GM19035 (cell line): ENCODE measurements around the gene SAMD7.
A peak's percentile ranks its signal among the peaks of the same experiment; 100 is the strongest.

Source experiments
- ATAC-seq: cut with Tn5 transposase; IDR thresholded peaks from one replicate; pipeline ENCODE4 v1.9.1; 2021; ENCODE audit not compliant: unreplicated experiment

Gene SAMD7, protein sequence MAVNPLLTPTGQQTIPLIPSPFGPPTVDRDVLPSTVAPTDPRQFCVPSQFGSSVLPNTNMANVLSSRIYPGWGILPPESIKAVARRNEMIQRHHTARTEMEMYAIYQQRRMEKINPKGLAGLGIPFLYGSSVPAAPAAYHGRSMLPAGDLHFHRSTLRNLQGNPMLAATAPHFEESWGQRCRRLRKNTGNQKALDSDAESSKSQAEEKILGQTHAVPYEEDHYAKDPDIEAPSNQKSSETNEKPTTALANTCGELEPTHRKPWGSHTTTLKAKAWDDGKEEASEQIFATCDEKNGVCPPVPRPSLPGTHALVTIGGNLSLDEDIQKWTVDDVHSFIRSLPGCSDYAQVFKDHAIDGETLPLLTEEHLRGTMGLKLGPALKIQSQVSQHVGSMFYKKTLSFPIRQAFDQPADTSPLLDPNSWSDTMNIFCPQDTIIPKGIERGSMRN

DNA sequence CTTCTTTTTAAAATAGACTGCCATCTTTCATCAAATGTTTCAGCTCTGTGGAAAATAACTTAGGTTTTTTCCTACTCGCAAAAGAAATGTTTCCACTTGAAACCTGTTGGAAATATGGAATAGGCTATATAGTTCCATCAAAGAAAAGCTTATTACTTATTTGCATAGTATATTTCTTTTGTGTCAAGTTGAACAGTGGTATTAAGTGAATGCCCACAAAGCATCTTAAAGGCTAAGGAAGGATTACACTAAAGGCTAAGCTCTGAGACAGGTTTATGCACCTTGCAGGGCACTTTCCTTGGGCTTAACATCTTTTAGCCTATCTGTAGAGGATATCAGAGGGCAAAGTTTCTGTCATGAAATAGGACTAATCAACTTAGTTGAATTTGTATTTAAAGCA is at the start of gene SAMD7:
Gene SAMD7 (plus strand): TSS at position 301 of the 400 bp plus-strand sequence. CDS start 7,927 bp downstream, outside the sequence.
- no peak for ATAC-seq

DNA sequence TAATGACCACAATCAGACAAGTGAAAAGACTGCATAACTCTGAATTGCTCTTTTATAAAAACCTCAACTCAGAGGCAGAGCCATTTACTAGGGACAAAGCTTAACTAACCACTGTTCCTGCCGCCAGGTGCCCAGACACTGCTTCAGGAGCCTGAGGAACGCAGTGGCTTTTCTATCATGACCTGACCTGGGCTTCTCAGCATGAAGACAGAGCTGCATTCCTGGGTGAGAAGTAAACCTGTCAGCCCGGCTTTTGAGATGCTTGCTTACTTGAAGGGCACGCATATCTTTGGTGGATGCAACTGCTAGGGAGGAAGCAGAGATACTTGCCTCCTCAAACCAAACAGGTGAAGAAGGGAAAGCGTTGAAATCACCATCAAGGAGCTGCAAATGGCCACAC is 49.5 kb upstream of the SAMD7 start:
- ATAC-seq, result no peak

DNA sequence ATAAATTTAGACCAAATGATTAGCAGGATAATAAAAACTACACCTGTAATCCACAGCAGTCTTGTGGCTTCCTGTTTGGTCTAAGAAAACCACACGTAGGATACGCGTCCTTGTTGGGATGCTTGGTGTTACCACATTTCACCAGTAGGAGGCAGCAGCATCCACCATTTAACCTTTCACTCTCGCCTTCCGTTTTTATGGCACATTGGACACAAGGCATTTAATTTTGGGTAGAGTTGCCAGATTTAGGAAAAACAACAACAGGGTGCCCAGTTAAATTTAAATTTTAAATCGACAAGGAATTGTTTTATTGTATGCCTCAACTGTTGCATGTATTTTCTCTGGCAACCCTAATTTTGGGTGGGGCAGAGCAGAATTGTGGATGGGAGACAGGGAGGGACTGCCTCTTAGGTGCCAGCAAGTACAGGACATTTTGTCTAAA is 47.9 kb upstream of the SAMD7 start:
- peak; percentile 76 for ATAC-seq

DNA sequence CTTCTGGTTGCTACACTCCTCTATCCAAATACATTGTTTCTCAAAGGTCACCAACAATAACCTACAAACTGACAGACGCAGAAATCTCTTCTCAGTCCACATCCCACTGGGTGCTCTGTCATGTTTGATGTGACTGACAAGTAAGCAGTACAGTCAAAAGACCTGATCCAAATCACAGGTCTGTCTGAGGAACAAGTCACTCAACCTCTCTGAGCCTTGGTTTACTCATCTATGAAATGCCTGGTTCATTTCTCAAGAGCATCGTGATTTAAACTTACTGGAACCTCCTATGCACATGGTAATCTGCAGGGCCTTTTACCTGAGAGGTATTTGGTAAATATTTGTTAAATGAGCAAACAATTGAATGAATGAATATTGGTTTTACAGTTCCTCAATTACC is 47.1 kb upstream of the SAMD7 start:
- ATAC-seq, result no peak

DNA sequence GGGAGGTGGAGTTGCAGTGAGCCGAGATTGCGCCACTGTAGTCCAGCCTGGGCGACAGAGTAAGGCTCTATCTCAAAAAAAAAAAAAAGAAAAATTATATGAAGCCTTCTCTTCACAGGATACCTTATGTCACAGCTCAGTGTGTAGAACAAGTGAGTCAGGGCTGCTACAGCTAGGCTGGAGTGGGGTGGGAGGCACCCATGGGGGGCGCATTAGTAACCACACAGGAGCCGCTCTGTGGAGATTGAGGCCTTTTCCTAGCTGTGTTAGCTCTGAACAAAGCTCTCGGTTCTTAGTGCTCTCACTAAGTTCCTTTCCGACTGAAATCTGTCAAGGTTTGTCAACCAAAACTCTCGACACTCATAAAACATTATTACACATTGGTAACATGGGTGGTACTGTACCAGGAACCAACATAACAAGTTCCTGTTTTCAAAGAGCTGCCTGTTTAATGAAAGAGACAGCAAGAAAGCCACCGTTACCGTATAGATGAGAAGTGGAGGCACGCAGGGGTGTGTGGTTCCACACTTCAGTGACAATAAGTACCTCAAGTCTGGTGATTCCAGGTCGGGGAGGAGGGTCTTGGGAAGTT is 46.1 kb upstream of the SAMD7 start:
- no peak for ATAC-seq

DNA sequence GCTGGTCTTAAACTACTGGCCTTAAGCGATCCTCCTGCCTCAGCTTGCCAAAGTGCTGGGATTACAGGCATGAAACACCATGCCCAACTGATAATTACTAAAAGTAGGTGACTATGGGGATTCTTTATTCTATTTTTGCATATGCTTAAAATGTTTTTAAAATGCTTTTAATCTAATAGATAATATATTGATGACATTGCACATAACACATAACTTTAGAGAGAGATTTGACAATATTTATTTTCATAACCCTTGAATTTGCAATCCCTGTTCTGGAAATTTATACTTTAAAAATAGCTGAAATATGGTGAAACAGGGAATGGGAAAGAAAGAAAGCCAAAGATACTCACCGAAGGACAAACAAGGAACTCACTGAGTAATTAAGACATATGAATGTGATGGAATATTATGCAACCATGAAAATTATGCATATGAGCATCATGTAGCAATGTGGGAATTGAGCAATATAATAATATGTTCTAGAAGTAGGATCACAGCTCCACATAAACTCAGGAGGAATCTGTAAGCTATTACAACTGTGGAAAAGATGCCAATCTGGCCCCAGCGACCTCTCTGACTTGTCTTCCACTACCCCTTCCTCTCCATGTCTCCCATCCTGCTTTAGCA is 43.7 kb upstream of the SAMD7 start:
- ATAC-seq, result no peak

DNA sequence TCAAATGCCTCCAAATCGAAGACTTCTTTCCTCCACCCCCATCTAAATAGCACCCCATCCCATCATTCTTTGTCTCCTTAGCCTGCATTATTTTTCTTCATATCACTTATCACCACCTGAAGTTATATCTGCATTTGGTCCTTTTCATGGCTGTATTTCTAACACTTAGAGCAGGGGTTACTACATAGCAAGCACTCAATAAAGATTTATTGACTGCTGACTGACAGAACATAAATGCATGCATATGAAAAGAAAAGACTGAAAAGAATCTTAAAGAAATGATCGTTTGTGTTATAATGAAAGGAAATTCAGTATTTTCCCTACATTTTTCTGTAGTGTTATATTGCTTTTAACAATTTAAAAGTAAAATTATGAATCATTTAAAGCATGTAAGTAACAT is 43.0 kb upstream of the SAMD7 start:
- ATAC-seq, result no peak

DNA sequence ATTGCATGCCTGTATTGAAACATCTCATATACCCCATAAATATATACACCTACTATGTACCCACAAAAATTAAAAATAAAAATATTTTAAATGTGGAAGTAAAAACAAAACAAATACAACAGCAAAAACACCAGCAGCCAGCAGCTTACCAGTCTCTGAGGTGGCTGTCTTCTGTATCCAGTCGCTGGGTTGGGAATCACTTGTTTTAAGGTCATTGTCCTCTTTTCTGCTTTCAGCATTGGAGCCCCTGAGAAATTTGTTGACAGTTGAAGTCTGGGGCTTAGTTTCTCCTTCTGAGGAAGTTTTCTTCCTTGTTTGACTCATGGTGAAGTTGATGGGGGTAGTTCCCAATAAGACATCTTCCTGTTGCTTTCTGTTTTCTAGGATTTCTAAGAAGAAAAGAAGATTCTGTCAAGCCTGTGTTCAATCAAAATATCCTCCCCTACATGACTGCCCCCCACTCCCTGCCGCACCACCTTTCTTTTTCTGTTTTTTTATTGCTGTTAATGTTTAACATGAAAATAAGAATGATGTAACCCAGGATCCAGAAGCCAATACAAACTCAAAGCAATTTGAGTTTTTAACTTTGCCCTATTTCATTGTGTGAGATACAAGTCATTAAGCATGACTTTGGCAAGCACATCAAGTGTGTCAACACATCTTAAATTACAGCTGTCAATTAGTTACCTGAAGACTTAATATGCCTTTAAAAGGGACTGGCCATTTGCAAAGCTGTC is 41.7 kb upstream of the SAMD7 start, which contains the start of gene LRRC31:
Gene LRRC31 (minus strand): TSS at position 452 of the 737 bp plus-strand sequence. CDS start 128 bp downstream, at position 324.
- no peak for ATAC-seq

DNA sequence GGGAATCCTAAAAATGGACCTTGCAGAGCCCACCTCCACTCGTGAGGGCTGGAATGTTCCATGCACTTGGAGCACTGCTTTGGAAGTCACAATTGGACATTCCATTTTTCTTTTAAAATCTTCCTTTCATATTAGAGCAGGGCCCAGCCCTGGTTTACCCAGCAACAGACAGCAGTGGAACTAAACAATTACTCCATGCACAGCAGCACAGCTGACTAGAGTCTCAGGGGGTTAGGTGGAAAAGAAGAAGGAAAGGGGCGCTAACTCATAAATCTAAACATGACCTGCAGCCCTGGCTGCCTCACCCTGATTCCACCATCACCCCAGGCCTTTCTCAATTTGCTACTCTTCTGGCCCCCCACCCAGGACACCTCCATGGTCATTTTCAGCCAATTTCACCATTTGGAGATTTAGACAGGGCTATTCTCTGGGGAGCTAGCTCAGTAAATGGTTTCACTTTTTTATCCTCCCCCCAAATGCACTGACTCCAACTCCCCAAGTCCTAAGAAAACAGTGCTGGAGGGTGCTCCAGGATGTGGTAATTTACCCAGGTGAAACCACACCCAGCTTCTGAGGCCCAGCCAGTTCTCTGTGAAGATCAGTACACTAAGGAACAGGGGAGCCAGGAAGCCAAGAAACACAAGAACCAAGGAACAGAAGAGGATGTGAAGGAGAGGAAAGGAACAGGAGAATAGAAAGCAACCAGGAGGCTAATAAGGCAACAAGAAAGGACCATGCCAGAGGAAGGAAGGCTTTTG is 40.1 kb upstream of the SAMD7 start:
- no peak for ATAC-seq

DNA sequence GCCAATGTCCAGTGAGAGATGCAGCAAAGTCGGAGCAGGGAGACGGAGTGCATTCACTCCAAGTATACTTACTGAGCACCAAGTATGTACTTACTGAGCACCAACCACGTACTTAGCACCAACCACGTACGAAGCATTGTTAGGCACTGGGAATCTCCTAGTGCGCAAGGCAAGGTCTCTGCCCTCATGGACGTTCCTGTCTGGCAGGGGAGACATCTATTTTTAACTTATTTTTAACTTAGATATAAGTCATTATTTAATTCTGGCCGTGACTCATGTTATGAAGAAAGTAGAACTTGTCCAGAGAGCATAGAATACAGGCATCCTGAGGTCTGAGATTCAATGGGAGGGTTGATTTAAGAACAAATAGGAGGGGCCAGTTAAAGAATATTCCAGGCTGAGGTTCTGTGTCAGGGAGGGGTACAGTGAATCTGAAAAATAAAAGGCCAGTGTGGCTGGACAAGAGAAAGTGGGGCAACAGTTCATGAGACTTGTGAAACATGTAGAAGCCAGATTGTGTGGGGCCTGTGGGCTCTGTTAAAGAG is 32.3 kb upstream of the SAMD7 start:
- no peak for ATAC-seq

DNA sequence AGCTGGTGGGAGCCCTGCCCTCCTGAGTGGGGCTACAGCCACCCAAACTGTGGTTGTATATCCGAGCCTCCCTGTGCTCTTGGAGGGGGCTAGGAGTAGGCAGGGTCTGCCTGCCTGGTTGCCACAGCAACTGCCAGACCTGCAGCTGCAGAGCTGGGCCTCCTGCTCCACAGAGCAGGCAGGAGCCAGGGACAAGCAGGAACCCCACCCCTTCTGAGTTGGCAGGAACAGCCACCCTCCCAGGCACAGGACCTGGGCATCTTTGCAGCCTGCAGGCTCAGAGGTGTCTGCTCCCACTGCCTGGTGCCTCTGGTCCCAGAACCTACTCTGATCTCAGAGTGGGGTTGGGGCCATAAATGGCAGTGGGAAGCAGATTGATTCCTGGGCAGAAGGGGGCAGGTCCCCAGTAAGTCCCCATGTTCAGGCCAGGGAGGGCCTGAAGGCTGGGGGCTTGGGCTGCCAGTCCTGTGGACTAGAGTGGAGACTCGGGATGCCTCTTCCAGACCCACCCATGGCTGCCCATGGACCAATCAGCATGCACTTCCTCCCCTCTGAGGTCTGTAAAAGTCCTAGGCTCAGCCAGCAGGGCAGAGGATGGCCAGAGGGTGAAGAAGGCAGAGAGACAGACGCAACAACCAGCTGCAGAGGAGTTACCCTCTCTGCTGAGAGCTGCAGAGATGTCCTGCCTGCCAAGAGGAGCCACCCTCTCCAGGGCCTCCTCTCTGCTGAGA is 31.4 kb upstream of the SAMD7 start:
- no peak for ATAC-seq

DNA sequence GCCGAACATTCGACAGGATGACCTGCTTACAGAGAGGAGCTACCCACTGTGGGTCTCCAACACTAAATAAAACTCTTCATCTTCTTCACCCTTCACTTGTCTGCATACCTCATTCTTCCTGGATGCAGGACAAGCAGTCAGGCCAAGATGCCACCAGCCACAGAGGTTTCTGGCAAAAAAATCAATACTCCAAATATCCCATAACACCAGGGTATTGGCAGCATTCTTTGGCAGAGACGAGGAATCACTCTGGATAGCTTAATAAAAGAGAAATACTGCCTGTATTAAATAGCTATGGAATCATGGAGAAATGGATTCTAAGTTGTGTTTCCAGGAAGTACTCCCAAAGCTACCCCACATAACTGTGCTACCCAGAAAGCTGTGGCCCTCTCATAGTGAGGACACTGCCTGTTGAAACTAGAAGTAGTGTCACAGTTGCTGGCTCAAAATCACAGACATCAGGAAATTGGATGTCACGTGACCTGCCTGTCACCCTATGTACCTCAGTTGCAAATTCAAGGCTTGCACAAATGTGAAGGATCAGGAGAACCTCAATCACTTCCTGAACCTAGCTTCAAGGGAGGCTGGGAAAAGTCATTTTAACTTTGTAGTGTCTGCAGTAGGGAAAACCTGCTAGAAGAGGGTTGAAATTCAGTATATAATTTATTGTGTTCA is 30.7 kb upstream of the SAMD7 start:
- no peak for ATAC-seq

DNA sequence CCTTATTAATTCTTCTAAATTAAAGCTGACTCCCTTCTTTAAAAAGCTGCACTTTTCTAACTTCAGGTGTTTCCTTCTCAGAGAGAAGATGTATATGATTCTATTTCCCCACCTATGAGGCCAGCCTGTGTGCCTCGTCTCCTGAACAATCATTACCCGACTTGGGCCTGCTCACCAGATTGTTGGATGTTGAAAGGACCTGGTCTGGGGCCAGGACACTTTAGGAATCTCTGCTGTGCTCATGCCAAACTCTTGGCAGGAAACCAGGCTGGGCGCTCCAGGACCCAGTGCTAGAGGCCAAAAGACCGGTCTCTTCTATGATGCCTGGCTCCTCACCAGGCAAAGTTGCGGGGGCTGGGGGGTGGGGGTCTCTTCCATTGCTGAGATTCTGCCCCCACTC is 24.7 kb upstream of the SAMD7 start:
- ATAC-seq, result no peak

DNA sequence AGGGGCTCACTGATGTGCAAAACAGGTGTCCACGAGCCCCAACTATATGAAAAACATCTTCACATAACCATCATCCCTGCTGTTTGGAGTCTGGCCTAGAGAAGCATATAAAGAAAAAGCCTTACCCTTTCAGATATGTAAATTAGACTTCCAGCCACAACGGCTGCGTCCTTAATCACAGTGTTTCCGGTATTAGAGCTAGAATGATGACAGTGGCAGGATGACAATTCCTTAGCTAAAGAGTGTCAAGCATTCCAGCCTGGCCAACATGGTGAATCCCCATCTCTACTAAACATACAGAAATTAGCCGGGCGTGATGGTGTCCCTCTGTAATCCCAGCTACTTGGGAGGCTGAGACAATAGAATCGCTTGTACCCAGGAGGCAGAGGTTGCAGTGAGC is 19.5 kb upstream of the SAMD7 start:
- ATAC-seq, result no peak

DNA sequence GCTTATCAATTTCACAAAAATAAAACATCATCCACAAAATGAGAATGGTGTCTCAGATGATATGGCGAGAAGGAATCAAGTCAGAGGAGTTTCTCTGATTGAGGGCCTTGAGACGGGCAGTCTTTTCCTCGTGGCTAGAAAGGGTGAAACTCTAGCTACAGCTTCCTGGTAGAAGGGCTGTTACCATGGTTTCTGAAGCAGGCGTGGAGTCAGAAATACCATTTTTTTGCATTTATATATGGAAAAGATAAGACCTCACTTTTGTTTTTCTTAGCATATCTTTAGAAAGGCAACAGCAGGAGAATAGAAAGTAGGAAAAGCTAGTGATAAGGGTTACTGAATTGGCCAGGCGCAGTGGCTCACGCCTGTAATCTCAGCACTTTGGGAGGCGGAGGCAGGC is 17.3 kb upstream of the SAMD7 start:
- ATAC-seq, result no peak

DNA sequence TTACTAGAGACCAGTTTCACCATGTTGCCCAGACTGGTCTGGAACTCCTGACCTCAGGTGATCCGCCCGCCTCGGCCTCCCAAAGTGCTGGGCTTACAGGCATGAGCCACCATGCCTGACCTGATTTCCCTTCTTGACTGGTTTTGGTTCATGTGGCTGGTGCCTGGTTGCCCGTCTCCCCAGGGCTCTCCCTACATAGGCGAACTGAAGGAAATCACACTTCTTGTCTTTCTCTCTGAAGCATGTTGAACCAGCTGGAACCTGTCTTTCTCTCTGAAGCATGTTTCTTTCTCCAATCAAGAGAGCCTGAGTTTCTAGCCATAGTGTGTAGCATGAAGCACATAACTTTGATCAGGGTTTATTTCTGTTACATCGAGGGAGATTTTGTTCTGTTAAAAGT is 16.3 kb upstream of the SAMD7 start:
- no peak for ATAC-seq

DNA sequence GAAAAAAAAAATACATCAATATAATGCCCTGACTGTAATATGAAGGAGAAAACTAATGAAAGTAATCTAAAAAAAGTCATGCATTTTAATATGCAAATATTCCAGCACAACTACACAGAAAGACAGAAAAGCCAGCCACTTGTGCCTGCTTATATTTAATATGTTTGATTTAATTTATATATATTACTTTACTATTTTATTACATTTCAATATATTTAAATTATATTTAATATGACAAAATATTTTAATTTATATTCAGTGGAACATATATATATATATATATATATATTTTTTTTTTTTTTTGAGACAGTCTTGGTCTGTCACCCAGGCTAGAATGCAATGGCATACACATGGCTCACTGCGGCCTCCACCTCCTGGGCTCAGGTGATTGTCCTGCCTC is 14.1 kb upstream of the SAMD7 start:
- ATAC-seq, result no peak

DNA sequence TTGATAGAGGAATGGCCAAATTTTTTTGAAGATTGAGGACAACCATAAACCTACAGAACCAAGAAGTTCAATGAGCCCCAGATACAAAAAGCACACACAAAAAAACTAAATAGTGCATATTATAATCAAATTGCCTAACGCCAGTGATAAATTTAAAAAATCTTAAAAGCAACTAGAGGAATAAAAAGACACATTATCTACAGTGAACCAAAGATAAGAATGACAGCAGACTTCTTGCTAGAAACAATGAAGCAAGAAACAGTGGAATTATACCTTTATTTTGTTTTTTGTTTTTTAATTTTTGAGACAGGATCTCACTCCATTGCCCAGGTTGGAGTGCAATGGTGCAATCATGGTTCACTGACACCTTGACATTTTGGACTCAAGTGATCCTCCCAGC is 9.9 kb upstream of the SAMD7 start:
- no peak for ATAC-seq

DNA sequence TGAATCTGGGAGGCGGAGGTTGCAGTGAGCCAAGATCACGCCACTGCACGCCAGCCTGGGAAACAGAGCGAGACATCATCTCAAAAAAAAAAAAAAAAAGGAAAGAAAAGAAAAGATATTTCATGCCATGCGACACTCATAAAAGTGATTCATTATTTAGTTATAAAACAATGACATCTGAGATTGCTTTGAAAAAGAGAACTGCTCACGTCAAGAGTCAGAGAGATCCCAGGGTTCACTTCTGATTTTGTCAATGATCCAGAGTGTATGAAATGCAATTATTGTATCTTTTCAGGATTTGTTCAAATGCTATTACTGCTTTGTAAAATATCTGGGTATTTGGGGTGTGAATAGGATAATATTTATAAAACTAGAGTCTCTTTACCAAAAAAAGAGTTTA is 6.0 kb upstream of the SAMD7 start:
- no peak for ATAC-seq
